Ovary (tissue), 9 donors: Measurements from ENCODE around the gene AHRR. TPM values are rescaled to one million over a fixed set of nuclear protein-coding genes. Genes with fewer than 3 reads are reported as not detected.

ENCODE experiments used
- DNase-seq, 5 donors: peaks; one replicate each; pipeline ENCODE4 v3.0.0-alpha.2; 2019 to 2020
- H3K27ac ChIP-seq, 2 donors: fragments of 200-600 bp; one replicate each; pipeline versions ENCODE4 v1.5.1 to v1.8.0; 2019 to 2022
- H3K27me3 ChIP-seq: fragments of 200-600 bp; one replicate; pipeline ENCODE4 v1.8.0; 2022
- H3K36me3 ChIP-seq: fragments of 200-600 bp; sonication (generic); one replicate; pipeline ENCODE4 v1.5.1; 2019
- H3K4me1 ChIP-seq: one replicate; pipeline ENCODE4 v1.8.1; 2013; ENCODE audit warnings: mild to moderate bottlenecking, moderate library complexity; ENCODE audit not compliant: insufficient read depth
- H3K4me3 ChIP-seq: fragments of 200-600 bp; sonication (generic); one replicate; pipeline ENCODE4 v1.5.1; 2017
- H3K9me3 ChIP-seq, 2 donors: fragments of 200-600 bp in 1 of 2; sonication (generic) in 1 of 2; one replicate each; pipeline versions ENCODE4 v1.5.1 to v1.8.1; 2013 to 2019; ENCODE audit warnings: mild to moderate bottlenecking in 1 of 2, moderate library complexity in 1 of 2
- EP300 ChIP-seq: sonication (generic); formaldehyde crosslinking; IDR thresholded peaks from one replicate; pipeline ENCODE4 v1.6.1; 2017; ENCODE audit warnings: antibody characterized with exemption
- POLR2A ChIP-seq: fragments of 450-650 bp; IDR thresholded peaks from one replicate; pipeline ENCODE4 v1.6.1; 2017; ENCODE audit warnings: antibody characterized with exemption, mild to moderate bottlenecking, moderate library complexity
- WGBS, 3 donors: extraction: QIAGEN DNeasy Blood & Tissue Kit in 1 of 3; methylation state at CpG; one replicate each; pipeline versions ENCODE4 v1.1.5 to v1.1.7; 2013 to 2017; 5-methylcytosine and 5-hydroxymethylcytosine counted together
- intact Hi-C, 4 donors: fragments of 100-400 bp; cut with DNase I; formaldehyde crosslinking; loops; one replicate each; pipeline versions ENCODE4 v1.11.0 to v1.15.1; 2022 to 2023
- polyA plus RNA-seq, 2 donors: library from polyadenylated mRNA; stranded (reverse); fragments of 200-250 nt in 1 of 2; fragments of 350-450 nt in 1 of 2; fragmentation: Illumina TruSeq in 1 of 2; extraction: RNeasy Lipid Tissue Mini Kit (QIAGEN cat#74804) in 1 of 2; gene quantifications; one replicate each; pipeline ENCODE4 v1.2.3, GENCODE V29; 2013 to 2014
- total RNA-seq, 7 donors: library from RNA; depleted of rRNA in 2 of 7; stranded (reverse); fragments of >200 nt in 2 of 7; fragmentation: NEBNext Ultra II Directional in 3 of 7; extraction: Animal tissue kit (Norgen Biotek cat#: 25700) in 3 of 7; gene quantifications; one replicate each; pipeline versions ENCODE4 v1.1.0 to v1.2.4, GENCODE V29; 2016 to 2023
- TF ChIP-seq, protein P1 (sequence below), 3 donors: fragments of 450-650 bp in 2 of 3; fragments of 200-600 bp in 1 of 3; IDR thresholded peaks; one replicate each; pipeline versions ENCODE4 v1.5.1 to v1.8.0; 2016 to 2022; ENCODE audit warnings: antibody characterized with exemption in 3 of 3, mild to moderate bottlenecking in 1 of 3
- donor health status: DM: no; HTN: no; CAD: no; lungs with moderate emphysema.
- donor health status: DM: no; HTN: no; CAD: no.
- donor health status: Bipolar disorder and iron deficiency.
- donor health status: DM: yes; HTN: yes; CAD: no.
- donor health status: DM: no; HTN: no; CAD: no.
- donor health status: DM: yes; HTN: yes; CAD: no.

Gene AHRR
- total and polyA plus RNA-seq, 9 donors: 0.72 to 14.9 (median 2.0) TPM

DNA sequence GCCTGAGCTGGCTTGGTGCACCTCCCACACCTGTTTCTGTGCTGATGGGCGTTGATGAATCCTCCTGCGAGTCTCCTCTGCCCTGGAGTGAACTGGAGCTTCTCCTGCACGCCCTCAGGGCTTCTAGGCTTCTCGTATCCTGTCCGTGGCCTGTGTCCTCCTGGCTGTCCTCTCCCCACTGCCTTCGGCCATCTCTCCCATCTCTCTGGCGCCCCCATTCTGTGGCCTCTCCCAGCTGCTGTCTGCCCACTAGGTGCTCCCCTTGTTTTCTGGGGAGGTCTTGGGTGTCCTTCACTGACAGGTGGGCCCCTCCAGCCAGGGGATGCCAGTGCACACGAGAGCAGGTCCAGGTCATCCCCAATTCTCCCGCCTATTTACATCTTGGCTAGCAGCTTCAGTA lies 28.8 kb downstream of the AHRR start:
- Histone ChIP-seq H3K27me3 (no peaks in the 10 kb centered on the region), H3K4me1 (no peaks in the 10 kb centered on the region), H3K36me3 (no peaks in the 10 kb centered on the region), H3K4me3 (no peak overlapping the region), H3K9me3 (no peaks in the 10 kb centered on the region), H3K27ac (no peak overlapping the region)
- TF ChIP-seq, protein P1, sequence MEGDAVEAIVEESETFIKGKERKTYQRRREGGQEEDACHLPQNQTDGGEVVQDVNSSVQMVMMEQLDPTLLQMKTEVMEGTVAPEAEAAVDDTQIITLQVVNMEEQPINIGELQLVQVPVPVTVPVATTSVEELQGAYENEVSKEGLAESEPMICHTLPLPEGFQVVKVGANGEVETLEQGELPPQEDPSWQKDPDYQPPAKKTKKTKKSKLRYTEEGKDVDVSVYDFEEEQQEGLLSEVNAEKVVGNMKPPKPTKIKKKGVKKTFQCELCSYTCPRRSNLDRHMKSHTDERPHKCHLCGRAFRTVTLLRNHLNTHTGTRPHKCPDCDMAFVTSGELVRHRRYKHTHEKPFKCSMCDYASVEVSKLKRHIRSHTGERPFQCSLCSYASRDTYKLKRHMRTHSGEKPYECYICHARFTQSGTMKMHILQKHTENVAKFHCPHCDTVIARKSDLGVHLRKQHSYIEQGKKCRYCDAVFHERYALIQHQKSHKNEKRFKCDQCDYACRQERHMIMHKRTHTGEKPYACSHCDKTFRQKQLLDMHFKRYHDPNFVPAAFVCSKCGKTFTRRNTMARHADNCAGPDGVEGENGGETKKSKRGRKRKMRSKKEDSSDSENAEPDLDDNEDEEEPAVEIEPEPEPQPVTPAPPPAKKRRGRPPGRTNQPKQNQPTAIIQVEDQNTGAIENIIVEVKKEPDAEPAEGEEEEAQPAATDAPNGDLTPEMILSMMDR (IDR thresholded peaks at IDR 0.05): no peak
- TF ChIP-seq POLR2A (no peak), EP300 (no peak)
- no peak for DNase-seq
- WGBS, 3 donors: 88 to 92% (median 91%) methylated on average over 9 of the region's 9 CpGs
- intact Hi-C loops: no loop called here

GRCh38 chr5:351084-351920 lies 29.8 kb downstream of the AHRR start:
- Histone ChIP-seq H3K4me1 (no peaks in the 10 kb centered on the region), H3K4me3 (no peak overlapping the region), H3K27ac (no peak overlapping the region), H3K27me3 (no peaks in the 10 kb centered on the region), H3K9me3 (no peaks in the 10 kb centered on the region), H3K36me3 (no peaks in the 10 kb centered on the region)
- DNase-seq: no peak
- intact Hi-C loops: no loop called here
- WGBS, 3 donors: 89 to 92% (median 90%) methylated on average over 19 of the region's 19 CpGs
- no peak for TF ChIP-seq POLR2A
- no peak for TF ChIP-seq EP300
- TF ChIP-seq, protein P1 (IDR thresholded peaks at IDR 0.05): no peak

- H3K27me3 ChIP-seq: no peaks in the 10 kb centered on the region
- intact Hi-C loops: no loop called here
- WGBS, 3 donors: 89 to 90% (median 89%) methylated on average over 4 of the region's 4 CpGs
Observed at GRCh38 chr5:351921-352245, 30.4 kb downstream of the AHRR start.

DNA sequence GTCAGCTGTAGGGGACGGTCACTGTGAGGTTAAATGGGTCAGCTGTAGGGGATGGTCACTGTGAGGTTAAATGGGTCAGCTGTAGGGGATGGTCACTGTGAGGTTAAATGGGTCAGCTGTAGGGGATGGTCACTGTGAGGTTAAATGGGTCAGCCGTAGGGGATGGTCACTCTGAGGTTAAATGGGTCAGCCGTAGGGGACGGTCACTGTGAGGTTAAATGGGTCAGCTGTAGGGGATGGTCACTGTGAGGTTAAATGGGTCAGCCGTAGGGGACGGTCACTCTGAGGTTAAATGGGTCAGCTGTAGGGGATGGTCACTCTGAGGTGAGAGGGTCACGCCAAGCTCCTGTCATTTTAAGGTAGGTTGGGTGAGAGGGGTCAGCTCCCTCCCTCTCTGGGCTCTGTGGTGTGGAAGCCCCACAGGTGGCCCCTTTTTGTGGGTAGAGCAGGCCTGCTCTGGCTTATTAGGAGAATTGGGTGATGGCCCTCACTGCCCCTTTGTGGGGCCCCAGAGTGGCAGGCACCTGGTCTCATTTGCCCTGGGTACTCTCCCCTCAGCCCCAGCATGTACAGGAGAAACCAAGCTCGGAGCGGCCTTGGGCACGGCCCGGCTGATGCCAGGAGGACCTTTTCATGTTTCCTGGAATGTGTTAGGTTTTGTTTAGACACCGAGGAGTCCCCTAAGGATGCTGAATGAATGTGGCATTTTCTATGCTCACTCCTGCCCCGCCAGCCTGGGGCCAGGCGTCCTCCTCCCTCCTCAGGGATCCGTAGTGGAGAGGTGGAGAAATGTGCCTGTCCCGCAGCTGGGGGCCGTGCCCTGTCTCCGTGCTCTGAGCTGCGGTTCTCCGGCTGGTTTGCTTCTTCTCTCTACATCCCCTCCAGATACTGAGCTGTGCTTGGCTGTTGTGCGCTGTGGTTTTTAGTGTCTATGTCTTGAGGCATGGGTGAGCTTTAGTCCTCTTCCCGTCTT lies 31.4 kb downstream of the AHRR start:
- intact Hi-C loops: no loop called here
- 78 to 82% (median 81%) methylated on average over 22 of the region's 22 CpGs for WGBS, 3 donors
- Histone ChIP-seq H3K36me3 (no peaks in the 10 kb centered on the region), H3K9me3 (no peaks in the 10 kb centered on the region), H3K4me3 (no peak overlapping the region), H3K4me1 (no peaks in the 10 kb centered on the region), H3K27me3 (no peaks in the 10 kb centered on the region), H3K27ac (no peak overlapping the region)
- TF ChIP-seq, protein P1 (IDR thresholded peaks at IDR 0.05): no peak
- TF ChIP-seq POLR2A (no peak), EP300 (no peak)
- DNase-seq: no peak

More at GRCh38 chr5:351921-352245, 30.4 kb downstream of the AHRR start:
- TF ChIP-seq EP300 (no peak), POLR2A (no peak)
- TF ChIP-seq, protein P1 (IDR thresholded peaks at IDR 0.05): no peak
- Histone ChIP-seq H3K36me3 (no peaks in the 10 kb centered on the region), H3K27ac (no peak overlapping the region), H3K9me3 (no peaks in the 10 kb centered on the region), H3K4me3 (no peak overlapping the region), H3K4me1 (no peaks in the 10 kb centered on the region)
- DNase-seq: no peak
